Loucy (cell line): ENCODE results near the gene PAGE4.

Experiments
- CTCF ChIP-seq: fragments of 200-600 bp; sonication (generic); conservative IDR thresholded peaks from 2 replicates; pipeline ENCODE4 v1.5.1; 2014; ENCODE audit warnings: mild to moderate bottlenecking, antibody characterized with exemption, low read length
- EZH2phosphoT487 ChIP-seq: fragments of 200-600 bp; IDR thresholded peaks from 2 replicates; pipeline ENCODE4 v1.6.1; 2018; ENCODE audit warnings: antibody characterized with exemption, mild to moderate bottlenecking, moderate library complexity, borderline replicate concordance

DNA sequence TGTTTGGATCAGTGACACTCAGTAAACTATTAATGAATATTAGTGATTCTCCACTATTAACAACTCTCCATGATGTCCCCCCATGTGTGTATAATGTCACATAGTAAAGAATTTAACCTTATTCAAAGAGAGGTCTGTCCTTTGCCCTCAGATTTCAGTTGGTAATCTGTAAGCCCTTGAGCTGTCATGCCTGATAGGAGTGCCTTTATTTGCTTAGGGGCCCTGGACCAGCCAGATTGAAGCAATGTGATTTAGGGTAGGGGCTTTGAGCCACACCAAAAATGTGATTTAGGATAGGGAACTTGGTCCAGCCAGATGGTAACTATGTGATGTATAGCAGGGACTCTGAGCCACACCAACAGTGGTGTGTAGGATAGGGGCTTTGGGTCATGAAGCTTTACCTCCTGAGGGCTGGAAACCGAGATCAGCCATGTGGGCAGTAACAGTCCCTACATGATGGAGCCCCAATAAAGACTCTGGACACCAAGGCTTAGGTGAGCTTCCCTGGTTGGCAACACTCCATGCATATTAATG lies 44.3 kb upstream of the PAGE4 start:
- TF ChIP-seq CTCF (no peak), EZH2phosphoT487 (no peak)
